HG03196 (cell line): ENCODE data around the gene RWDD4.

Experiments used
- ATAC-seq: cut with Tn5 transposase; IDR thresholded peaks from one replicate; pipeline ENCODE4 v1.9.1; 2021; ENCODE audit not compliant: unreplicated experiment

RWDD4 gene

GRCh38 chr4:183601381-183601780 is 57.6 kb downstream of the RWDD4 start:
- ATAC-seq = no peak

DNA sequence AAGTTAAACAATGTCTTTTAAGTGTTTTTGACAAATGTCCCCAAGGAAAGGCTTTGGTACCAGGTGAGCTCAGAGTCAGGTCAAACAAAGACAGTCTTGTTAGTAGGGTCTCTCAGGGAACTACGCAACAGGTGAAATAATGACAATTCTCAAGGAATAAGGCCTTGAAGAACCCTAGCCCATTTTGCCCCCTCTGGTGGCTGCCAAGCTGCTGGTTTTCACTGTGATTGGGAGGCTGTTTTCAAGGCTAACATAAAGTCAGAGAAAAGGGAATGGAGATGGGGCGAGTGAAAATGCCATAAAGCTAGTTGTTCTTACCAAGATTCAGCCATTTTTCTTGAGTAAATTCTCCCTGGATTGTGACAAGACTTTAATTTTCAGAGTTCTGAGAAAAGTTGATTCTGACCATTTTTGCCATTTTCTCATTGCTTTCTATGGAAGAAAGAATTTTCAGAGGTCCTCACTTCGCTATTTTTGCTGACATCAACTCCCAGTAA is 58.7 kb downstream of the RWDD4 start:
- no peak for ATAC-seq

- peak; percentile 65 for ATAC-seq
These were observed 59.3 kb downstream of the RWDD4 start for GRCh38 chr4:183599690-183600089.

DNA sequence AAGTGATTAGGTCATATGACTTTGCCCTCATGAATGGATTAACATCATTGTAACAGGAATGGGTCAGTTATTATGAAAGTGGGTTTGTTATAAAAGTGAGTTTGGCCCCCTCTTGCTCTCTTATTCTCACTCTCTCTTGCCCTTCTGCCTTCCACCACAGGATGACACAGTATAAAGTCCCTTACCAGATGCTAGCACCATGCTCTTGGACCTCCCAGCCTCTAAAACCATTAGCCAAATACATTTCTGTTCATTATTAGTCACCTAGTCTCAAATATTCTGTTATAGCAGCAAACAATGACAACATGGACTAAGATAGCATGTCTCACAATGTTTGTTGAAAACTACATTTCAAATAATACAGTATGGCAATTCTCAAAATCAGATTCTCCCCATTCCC is 59.7 kb downstream of the RWDD4 start:
- peak; percentile 39 for ATAC-seq

DNA sequence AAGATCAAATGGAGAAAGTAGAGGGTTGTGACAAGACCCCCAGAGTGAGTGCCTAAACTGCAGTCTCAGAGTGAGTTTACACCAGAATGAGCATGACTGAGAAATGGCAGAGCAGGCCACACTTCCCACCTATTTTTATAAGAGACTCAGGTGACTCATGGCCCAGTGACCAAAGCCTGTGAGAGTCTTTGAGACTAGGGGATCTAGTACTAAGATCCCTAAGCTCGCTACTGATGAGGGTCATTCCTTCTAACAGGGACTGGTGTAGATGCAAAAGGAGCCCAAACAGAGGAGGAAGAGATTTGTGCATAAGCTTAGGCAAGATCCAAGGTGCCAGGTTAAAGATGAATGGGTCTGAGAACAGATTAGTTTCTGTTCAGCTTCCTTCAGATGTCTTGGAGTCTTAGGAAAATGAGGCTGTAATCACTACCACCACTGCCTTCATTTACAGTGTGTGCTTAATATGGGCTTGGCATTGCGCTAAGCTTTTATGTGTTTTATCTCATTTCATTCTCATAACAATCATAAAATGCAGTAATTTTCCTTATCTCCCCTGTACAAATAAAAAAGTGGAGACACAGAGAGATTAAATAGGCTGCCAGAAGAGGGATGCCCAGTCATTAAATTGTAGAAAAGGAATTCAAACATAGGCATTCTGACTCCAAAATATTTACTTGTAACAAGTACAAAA is 62.8 kb downstream of the RWDD4 start:
- ATAC-seq = no peak

DNA sequence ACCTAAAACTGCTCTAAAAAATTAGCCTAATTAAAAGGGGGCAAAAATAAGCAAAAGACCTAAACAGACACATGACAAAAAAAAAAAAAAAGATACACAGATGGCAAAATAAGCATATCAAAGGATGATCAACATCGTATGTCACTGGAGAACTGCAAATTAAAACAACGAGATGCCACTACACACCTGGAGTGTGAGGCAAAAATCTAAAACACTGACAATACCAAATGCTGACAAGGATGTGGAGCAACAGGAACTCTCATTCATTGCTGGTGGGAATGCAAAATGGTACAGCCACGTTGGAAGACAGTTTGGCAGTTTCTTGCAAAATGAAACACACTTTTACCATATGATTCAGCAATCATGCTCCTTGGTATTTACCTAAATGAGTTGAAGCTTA is 64.2 kb downstream of the RWDD4 start:
- ATAC-seq = no peak

- no peak for ATAC-seq
These were observed 67.7 kb downstream of the RWDD4 start for GRCh38 chr4:183591301-183591700.
